ENCODE data around the gene POGK.

GRCh38 chr1:166899769-166900168, 60.5 kb downstream of the POGK start:
- no peak for TF ChIP-seq CTCF (IDR thresholded peaks at IDR 0.05; ENCODE audit: insufficient read depth, low read length, poor library complexity, severe bottlenecking)
- TF ChIP-seq EZH2phosphoT487 (conservative IDR thresholded peaks at IDR 0.05; ENCODE audit: low read length), result no peak
